Activated T-cell treated with anti-CD3 and anti-CD28 coated beads for 48 hours (primary cell): ENCODE results near the gene PKD2.
"Not testable (repeated sequence)": the region's sequence is repeated elsewhere in the genome, so short reads cannot be mapped to it uniquely, and the experiment has no call there.

ENCODE experiments used
- DNase-seq: peaks from one replicate; pipeline ENCODE4 v3.0.0-alpha.2; 2020; ENCODE audit warnings: low read depth

Gene PKD2

GRCh38 chr4:87986508-87986907 lies 20.9 kb upstream of the PKD2 start:
- DNase-seq, result no peak

DNA sequence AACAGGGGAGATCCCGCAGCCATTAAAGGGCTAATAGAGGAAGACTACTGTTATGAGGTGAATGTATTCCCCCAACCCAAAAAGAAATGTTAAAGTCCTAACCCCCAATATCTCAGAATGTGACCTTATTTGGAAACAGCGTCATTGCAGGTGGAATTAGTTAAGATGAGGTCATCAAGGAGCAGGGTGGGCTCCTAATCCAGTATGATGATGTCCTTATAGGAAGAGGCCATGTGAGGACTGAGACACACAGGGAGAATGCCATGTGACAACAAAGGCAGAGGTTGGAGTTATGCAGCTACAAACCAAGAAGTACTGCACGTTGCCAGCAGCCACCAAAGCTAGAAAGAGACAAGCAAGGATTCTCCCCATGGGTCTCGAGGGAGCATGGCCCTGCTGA lies 17.7 kb upstream of the PKD2 start:
- no peak for DNase-seq

DNA sequence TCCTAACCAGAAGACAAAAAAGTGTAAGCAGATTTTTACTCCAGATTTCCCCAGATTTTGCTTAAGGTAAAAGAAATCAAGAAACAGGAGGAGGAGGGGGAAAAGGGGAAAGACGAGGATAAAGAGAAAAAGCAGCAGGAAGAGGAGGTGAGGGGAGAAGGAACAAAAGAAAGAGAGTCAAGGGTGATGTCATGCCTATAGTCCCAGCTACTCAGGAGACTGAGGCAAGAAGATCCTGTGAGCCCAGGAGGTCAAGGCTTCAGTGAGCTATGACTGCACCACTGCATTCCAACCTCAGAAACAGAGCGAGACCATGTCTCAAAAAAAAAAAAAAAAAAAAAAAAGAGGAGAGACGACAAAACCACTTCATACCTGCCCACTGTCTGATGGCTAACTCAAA lies 12.0 kb upstream of the PKD2 start:
- no peak for DNase-seq

DNA sequence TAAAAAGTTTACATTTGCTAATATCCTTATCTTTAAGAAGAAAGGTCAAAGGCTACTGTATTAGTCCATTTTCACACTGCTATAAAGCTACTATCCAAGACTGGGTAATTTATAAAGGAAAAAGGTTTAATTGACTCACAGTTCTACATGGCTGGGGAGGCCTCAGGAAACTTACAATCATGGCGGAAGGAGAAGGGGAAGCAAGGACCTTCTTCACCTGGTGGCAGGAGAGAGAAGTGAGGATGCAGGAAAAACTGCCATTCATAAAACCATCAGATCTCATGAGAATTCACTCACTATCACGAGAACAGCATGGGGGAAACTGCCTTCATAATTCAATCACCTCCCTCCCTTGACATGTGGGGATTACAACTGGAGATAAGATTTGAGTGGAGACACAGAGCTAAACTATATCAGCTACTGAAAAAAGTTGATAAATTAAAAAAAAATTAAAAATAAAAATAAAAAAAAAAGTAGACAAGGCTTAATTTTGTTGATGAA lies 8.2 kb upstream of the PKD2 start:
- DNase-seq, result not testable (repeated sequence)

DNA sequence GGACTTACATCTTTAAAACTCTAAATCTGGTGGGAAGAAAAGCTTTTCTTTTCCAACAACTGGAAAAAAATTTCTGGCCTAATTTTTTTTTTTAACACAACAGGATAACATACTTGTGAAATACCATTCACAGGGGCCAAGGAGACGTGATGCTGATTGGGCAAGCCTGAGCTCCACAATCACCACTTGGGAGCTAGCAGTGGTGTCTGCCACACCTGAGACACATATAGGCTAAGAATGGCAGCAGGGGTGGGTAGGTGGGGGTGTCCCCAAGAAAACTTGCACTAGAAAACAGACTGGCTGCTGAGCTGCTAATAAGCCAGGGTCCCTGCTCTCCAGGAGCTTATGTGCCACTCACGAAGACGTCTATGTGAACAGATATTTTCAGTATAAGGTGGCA lies 5.6 kb upstream of the PKD2 start:
- DNase-seq, result no peak

- no peak for DNase-seq
Observed at GRCh38 chr4:88002786-88003185, 4.6 kb upstream of the PKD2 start.

DNA sequence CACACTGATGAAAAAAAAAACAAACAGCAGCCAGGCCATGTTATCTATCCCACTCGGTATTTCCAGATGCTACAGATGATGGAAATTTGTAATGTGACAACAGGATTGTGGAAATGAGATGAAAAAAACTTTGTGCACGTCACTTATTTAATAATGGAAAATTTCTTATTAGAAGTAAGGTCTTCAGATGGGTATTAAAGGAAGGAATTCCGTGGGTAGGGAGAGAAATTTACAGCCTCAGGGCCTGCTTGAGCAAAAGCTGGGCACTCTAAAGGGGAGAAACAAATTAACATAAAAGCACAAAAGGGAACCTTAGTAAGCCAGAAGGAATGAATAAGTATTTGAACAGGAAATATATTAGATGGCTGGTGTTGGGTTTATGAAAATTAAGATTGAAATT lies 4.2 kb upstream of the PKD2 start:
- no peak for DNase-seq

- no peak for DNase-seq
Observed at GRCh38 chr4:88005076-88005475, 2.4 kb upstream of the PKD2 start.

GRCh38 chr4:88005946-88006345 lies 1.5 kb upstream of the PKD2 start:
- no peak for DNase-seq

DNA sequence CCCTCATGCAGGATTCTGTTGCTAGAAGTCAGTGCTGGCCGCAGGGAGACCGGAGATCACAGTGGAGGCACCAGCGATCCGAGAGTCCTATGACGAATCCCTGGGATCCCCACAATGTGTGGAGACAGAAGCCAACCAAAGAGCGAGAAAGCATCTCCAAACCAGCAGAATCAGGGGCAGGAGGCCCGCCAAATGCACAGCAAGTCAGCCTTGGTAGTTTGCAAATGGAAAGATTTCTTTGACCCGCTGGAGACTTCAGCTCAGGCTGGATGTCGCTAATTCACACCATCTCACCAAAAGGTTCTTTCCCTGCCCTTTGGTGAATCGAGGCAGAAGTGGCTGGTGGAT lies 505 bp upstream of the PKD2 start:
- DNase-seq, result no peak

- peak; percentile 30 for DNase-seq
Observed at GRCh38 chr4:88008122-88008742, 797 bp downstream of the PKD2 start.

DNA sequence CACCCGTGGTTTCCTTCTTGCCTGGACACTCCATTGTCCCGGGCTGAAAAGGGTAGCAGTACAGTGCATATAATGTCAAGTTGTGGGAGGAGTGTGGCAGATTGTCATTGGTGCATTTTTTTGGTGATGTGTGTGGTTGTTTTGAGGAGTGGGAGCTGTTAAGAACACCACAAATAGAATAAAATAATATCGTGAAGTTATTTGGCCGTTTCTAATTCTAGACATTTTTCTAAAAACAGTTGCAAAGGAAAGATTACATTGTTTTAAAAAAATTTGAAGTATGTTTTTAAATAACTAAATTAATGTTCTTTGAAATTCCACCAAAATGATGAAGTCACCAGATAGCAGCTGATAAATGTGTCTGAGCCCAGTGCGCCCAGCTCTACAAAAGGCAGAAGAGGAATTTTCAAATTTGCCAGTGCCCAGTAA lies 1.3 kb downstream of the PKD2 start:
- DNase-seq, result no peak

DNA sequence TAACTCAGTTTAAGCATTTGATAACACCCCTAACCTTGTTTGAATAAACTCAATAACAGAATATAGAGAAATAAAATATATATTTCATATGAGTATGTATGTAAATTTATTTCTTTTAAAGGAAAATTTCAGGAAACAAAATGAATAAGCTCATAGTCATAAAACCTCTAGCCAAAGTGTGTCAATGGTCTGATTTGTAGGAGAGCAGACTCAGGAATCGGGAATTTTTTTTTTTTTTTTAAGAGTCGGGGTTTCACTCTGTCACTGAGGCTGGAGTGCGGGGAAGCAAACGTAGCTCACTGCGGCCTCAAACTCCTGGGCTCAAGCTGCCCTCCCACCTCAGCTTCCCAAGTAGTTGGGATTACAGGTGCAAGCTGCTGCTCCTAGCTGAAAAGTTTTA lies 2.4 kb downstream of the PKD2 start:
- no peak for DNase-seq

DNA sequence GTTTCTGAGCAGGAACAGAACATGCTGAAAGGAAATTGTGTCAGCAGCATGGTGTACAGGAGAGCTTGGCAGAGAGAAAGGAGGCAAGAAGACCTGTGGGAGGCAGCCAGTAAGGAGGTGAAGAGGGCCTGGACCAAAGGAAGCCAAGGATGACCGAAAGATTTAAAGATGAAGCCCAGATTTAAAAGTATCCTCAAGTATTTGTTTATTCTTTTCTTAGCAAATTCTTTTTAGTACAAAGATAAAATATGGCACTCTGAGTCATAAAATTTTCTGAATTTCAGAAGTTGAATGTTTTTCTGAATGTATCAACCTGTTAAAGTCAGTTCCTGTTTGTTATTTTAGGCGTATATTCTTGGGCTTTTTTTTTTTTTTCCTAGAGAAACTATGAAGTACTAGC lies 3.5 kb downstream of the PKD2 start:
- no peak for DNase-seq

DNA sequence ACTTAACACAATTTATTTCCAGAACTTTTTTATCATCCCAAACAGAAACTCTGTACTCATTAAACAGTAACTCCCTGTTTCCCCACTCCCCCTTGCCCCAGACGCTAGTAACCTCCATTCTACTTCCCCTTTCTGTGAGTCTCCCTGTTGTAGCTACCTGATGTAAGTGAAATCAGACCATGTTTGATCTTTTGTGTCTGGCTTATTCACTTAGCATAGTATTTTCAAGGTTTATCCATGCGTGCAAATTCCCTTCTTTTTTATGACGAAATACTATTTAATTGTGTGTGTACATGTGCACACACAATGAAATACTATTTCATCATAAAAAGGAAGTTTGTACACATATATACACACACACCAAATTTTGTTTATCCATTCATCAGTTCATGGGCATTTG lies 5.2 kb downstream of the PKD2 start:
- no peak for DNase-seq

DNA sequence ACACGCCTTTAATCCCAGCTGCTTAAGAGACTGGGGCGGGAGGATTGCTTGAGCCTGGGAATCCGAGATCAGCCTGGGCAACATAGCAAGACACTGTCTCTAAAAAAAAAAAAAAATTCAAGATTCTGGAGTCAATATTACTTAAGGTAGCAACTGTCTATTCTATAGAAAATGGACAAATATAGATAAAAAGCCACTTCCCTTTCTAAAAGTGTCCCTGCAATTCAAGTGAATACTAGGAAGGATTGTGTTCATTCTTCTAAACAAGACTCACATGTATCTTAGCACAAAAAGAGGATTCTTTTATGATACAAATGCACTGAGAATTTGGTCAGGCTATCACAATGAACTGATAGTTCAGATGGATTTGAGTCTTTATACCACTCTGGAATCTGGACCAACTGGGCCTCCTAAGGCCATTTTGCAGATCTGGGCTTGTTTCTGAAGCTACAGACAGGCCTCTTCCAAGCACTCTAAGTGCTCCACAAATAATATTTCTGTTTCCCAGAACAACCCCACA lies 7.0 kb downstream of the PKD2 start:
- DNase-seq, result no peak

GRCh38 chr4:88015659-88016295 lies 8.3 kb downstream of the PKD2 start:
- no peak for DNase-seq

GRCh38 chr4:88017516-88018297 lies 10.3 kb downstream of the PKD2 start:
- DNase-seq, result no peak

- no peak for DNase-seq
Observed at GRCh38 chr4:88018466-88018865, 11.0 kb downstream of the PKD2 start.

- no peak for DNase-seq
Observed at GRCh38 chr4:88021824-88022223, 14.4 kb downstream of the PKD2 start.

GRCh38 chr4:88022289-88022688 lies 14.9 kb downstream of the PKD2 start:
- no peak for DNase-seq

DNA sequence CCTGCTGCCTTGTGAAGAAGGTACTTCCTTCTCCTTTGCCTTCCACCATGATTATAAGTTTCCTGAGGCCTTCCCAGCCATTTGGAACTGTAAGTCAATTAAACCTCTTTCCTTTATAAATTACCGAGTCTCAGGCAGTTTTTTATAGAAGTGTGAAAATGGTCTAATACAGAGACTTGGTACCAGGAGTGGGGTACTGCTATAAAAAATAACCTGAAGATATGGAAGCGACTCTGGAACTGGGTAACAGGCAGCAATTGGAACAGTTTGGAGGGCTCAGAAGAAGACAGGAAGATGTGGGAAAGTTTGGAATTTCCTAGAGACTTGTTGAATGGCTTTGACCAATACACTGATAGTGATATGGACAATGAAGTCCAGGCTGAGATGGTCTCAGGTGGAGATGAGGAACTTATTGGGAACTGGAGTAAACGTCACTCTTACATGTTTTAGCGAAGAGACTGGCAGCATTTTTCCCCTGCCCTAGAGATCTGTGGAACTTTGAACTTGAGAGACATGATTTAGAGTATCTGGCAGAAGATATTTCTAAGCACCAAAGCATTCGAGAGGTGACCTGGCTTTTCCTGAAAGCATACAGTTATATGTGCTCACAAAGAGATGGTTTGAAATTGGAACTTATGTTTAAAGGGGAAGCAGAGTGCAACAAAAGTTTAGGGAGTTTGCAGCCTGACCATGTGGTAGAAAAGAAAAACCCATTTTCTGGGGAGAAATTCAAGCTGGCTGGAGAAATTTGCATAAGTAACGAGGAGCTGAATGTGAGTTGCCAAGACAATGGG lies 18.6 kb downstream of the PKD2 start:
- not testable (repeated sequence) for DNase-seq
